GM19043 (cell line): Measurements from ENCODE around the gene PLA2R1.

Source experiments
- ATAC-seq: cut with Tn5 transposase; IDR thresholded peaks from one replicate; pipeline ENCODE4 v1.9.1; 2021; ENCODE audit warnings: low read depth; ENCODE audit not compliant: unreplicated experiment

Gene PLA2R1

GRCh38 chr2:159902722-159903121, 159.7 kb downstream of the PLA2R1 start:
- no peak for ATAC-seq

DNA sequence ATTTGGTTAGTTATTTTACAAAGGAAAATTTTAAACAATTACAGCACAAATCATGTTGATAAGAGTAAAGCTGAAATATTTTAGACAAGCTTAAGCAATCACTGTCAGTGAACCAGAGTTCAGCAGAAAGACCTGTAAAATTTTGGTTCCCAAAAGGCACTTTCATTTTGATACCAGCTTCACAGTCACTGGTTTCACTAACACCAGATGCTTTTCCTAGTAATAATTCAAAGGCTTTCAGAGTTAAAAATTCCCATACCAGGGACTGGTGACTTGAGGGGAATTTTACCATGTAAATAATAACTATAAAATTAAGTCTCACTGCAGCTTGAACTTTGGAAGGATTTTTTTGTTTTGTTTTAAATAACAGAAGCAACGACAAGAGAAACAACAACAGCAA, 162.1 kb downstream of the PLA2R1 start:
- no peak for ATAC-seq

- no peak for ATAC-seq
Measured at GRCh38 chr2:159898441-159898840, 164.0 kb downstream of the PLA2R1 start.

DNA sequence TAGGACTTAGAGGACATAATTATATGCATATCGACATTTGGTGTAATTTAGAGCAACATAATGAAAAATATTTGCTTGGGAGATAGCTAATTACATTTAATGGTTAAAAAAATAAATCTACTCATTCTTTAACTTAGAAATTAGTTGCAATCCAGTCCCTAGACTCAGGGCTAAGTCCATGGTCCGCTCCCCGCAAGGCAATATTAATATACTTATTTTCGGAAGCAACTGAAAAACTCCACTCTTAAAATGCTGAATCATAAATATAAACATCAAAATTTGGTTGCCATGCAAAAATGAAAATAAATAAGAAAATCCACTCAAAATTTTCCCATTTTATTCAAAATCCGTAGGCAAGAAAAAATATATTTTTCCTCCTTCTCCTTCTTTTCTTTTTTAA, 164.7 kb downstream of the PLA2R1 start:
- ATAC-seq = no peak

DNA sequence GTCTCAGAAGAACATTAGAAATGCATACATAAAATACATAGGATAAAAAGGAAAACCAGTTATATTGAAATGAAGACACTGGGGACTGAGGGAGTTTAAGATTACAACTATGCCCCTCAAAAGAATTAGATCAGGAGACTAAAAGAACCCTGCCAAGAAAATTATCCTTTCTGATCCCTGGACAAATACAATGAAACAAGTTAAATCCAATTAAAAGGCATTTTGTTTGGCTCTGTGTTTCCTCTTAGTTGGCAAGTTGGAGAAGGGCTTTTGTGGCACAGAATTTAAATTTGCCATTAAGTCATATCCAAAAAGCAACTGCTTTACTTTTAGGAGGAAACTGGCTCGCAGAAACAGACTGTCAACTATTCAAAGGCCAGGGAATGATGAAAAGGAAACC, 165.3 kb downstream of the PLA2R1 start:
- no peak for ATAC-seq

DNA sequence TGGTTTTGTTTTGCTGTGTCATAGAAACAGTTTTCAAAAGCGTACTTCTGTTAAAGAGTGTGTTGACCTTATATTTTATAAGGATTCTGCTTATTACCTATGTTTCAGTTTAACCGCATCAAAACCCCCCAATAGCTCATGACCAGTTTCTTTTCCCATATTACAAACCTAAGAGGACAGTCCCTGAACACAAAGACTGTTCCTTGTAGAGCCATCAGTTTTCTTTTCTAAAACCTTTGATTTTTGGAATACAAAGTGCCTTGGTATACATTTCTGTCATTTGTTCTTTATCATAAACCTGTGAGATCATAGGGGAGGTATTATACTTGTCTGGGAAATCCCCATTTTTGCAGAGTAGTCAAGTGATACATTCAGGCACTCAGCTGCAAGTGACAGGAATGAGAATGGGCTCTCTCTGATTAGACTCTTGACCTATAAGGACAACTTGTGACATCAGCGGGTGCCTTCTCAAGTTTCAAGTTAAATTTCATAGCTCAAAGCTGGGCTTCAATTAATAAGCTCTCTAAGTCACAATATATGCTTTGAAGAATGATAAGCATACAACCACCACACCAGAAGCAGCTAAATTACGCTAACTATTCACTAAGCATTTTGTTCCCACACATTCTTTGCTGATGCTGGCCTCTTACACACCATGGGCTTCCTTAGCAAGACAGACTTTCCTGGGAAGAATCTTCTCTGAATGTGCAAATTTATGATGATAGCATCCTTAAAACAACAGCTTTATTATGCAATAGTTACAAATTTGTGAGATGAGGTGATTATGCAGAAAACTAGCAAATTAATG, 167.0 kb downstream of the PLA2R1 start:
- ATAC-seq = peak; percentile 49

- no peak for ATAC-seq
Measured at GRCh38 chr2:159894145-159894838, 168.1 kb downstream of the PLA2R1 start.

DNA sequence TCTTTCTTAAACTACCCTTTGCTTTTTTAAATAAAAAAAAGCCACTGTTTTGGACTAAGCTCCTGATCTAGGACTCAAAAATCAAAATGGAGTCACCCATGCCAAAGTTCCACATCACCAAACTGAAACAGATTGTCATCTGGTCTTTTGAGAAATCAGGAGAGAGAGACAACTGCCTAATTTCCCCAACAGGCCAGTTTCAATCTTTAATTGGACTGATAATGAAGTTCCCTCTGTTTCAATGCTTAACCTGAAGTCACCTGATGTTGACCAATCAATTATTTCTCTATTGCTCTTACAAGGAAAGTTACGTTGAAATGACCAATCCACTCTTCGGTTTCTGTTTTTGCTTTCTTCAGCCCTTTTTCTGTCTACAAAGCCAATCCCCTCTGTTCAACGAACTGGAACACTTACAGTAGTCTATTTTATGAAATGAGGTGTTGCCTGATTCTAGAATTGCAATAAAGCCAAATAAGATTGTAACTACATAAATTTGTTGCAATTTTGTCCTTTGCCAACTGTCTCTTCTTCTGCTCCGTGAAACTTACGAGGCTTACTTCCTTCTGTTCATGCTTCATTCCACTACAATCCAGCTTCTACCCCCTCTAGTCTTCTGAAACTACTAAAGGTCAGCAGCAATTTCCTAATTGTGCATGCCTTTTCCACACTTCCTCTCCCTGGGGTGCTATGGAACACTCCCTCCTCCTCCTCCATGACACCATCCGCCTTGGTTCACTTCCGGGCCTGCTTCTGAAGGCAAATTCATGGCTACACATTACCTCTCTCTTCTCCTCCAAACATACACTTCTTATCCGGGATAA, 169.2 kb downstream of the PLA2R1 start:
- ATAC-seq = no peak

DNA sequence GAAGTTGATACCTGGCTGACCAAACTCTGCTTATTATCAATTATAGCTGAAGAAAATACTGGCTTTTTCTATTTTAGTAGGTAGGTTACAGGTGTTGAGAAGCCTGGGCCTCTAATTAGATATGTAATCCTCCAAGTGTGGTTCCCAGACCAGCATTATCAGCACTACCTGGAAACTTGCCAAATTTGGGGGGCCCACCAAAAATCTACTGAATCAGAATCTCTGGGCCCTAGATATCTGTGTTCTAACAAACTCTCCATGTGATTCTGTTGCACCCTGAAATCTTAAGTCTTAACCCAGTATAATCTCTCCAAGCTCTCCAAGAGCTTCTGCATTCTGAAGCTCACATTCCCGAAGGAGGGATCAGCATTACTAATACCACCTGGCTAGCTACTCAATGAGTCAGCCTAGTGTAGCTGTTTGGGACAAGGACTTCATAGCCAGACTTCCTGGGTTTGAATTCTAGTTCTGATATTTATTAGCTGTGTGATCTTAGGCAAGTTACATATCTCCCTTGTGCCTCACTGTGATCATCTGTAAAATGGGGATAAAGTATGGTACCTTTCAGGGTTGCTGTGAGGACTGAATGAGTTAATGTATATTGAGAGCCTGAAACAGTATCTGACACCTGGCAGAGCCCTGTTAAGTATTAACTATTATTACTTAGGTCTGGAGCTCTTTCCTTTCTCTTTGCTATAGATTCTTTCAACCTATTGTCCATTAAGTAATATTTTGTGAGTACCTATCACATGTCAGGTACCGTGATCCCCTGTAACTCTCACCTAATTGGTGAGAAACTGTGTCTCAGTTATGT, 170.3 kb downstream of the PLA2R1 start:
- ATAC-seq = peak; percentile 32

DNA sequence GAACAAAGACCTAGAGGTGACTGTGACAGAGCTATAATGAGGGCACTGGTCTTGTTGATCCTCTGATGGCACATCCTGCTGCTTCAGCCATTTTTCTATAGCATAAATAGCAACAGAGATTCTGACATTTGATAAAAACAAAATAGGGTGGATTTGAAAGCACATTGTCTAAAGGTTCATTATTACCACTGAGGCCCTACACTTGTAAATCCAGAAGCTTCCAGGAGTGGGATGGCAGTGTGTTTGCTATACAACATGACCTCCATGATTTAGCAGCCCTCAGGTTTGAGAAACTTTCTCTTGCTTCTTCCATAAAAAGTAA, 171.2 kb downstream of the PLA2R1 start:
- ATAC-seq = no peak

DNA sequence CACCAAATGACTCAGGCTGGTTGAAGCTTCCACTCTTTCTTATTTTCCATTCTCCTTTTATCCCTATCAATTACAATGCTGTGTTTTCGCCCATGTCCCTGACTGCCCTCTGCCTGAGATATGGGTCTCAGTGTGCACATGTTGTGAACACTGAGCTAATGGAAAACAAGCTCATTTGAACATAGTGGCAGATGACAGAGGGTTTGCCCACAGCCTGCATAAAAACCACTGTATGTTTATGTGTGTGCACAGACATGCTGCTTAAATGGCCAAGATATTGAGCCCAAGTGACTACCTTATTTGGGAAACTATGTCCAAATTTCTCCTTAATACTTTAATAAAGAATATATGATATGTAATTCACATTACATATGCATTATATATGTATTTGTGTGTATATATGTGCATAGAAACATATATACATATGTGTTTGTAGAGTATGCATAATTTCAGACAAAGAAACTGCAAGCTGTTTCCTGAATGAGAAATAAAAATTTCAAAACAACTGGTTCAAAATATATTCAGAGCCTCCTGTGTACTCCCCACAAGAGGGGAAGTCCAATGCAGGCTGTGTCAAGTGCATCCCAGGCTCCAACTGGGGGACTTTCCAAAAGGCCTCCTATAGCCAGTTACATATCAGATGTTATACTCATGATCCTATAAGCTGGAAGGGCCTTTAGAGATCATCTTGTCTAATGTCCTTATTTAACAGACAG, 171.7 kb downstream of the PLA2R1 start:
- no peak for ATAC-seq

GRCh38 chr2:159882130-159882745, 180.2 kb downstream of the PLA2R1 start:
- ATAC-seq = no peak
